Activated CD8-positive, alpha-beta T cell treated with anti-CD3 and anti-CD28 coated beads, Interleukin-2, amount 10 ng/mL, durations not matched to agents 7 days and 5 days (primary cell): ENCODE data around the gene DRAXIN. TPM values are rescaled to one million over a fixed set of nuclear protein-coding genes. Genes with fewer than 3 reads are reported as not detected.

Experiments
- ATAC-seq: fragments of 150-1000 bp; cut with Tn5 transposase; one replicate; pipeline ENCODE4 v1.10.0; 2021; ENCODE audit warnings: moderate library complexity
- CTCF ChIA-PET: fragments of 350-600 bp; sonication (Branson Sonifier 250); formaldehyde crosslinking; loops from one replicate; lab custom pipeline; 2021; ENCODE audit warnings: antibody characterized with exemption; lab: Charles Lee
- POLR2A ChIA-PET: fragments of 350-600 bp; sonication (Branson Sonifier 250); formaldehyde crosslinking; loops from one replicate; lab custom pipeline; 2021; ENCODE audit warnings: antibody characterized with exemption; lab: Charles Lee
- DNase-seq: peaks from one replicate; pipeline ENCODE4 v3.0.0-alpha.2; 2020
- H3K27ac Mint-ChIP-seq: one replicate; pipeline ENCODE4 v1.8.0; 2021; ENCODE audit warnings: mild to moderate bottlenecking, mixed read lengths
- H3K27me3 Mint-ChIP-seq: one replicate; pipeline ENCODE4 v1.8.0; 2021; ENCODE audit warnings: low read depth, mixed read lengths
- H3K36me3 Mint-ChIP-seq: one replicate; pipeline ENCODE4 v1.8.0; 2021; ENCODE audit warnings: low read depth, mixed read lengths
- H3K4me1 Mint-ChIP-seq: one replicate; pipeline ENCODE4 v1.8.0; 2021; ENCODE audit warnings: low read depth, mixed read lengths
- H3K4me3 Mint-ChIP-seq: one replicate; pipeline ENCODE4 v1.8.0; 2021; ENCODE audit warnings: mild to moderate bottlenecking, mixed read lengths
- H3K9me3 Mint-ChIP-seq: one replicate; pipeline ENCODE4 v1.8.0; 2022; ENCODE audit warnings: mixed read lengths; ENCODE audit not compliant: insufficient read depth
- total RNA-seq, 2 experiments: library from RNA; stranded (reverse); gene quantifications; one replicate each; pipeline ENCODE4 v1.2.3, GENCODE V29; 2021

DRAXIN gene
- total RNA-seq, 2 experiments from 2014 or later = 7.1 to 7.7 TPM

GRCh38 chr1:11690397-11691301 is 861 bp upstream of the DRAXIN start:
- ATAC-seq = peak; percentile 7
- Mint-ChIP-seq H3K27ac (no peak overlapping the region), H3K27me3 (peaks cover 46% of the 10 kb centered on the region), H3K4me1 (peaks cover 36% of the 10 kb centered on the region), H3K4me3 (peak overlapping the region; percentile 73), H3K9me3 (no peaks in the 10 kb centered on the region), H3K36me3 (peaks cover 1% of the 10 kb centered on the region)
- POLR2A ChIA-PET = interaction anchor here (0.9 to 1.8 kb wide), 4 partner anchors 9 to 217 kb away, joined by 3 to 10 read pairs (median 5); partner anchors contain the start of gene FBXO6
- DNase-seq = no peak
- CTCF ChIA-PET = interaction anchor here (0.7 to 2.0 kb wide), 4 partner anchors 26 to 114 kb away, joined by 3 to 7 read pairs (median 3); partner anchors contain the start of gene FBXO6

DNA sequence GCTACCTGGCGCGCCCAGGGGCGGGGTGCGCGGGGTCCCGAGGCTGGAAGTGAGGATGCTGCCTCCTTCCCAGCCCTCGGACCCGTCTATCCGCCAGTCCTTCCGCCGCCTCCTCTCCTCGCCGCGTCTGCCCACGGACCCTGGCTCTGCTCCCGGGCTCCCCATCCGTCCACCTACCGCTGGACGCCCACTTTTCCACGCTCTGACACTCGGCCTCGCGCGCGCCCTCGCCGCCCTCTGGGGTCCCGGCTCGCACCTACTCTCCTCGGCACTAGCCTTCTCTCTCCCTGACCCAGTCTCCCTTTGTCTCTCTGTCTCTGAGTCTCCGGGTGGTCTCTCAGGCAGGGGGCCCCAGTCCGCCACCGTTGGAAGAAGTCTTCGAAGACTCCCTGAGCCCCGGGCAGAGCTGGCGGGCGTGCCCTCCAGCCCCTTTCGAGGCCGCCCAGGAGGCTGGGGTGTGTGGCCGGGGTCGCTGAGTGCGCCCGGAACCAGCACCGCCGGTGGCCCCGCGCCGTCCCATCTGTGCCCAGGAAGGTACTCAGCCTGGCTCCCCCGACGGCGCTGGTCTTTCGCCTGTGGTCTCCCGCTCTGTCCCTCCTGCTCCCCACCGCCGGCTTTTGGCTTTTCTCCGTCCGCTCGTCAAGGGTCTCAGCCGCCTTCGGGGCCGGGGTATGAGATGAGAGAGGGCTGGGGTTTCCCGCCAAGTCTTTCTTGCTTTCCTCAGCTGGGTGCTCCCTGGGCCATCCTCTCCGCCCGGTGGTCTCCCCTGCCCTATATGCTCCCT is 610 bp downstream of the DRAXIN start:
- H3K27me3 Mint-ChIP-seq = peaks cover 41% of the 10 kb centered on the region
- peak; percentile 12 for ATAC-seq
- H3K4me3 Mint-ChIP-seq = peak overlapping the region; percentile 71
- DNase-seq = no peak
- peak overlapping the region; percentile 91 for H3K27ac Mint-ChIP-seq
- ChIA-PET POLR2A (interaction anchor here (0.7 to 1.2 kb wide), 3 partner anchors 11 to 216 kb away, joined by 3 to 7 read pairs (median 4); partner anchors contain the start of gene MAD2L2), CTCF (interaction anchor here (0.7 to 1.2 kb wide), 2 partner anchors 27 kb away, joined by 5 to 8 read pairs; no protein-coding TSS in a partner anchor)
- H3K9me3 Mint-ChIP-seq = no peaks in the 10 kb centered on the region
- peaks cover 38% of the 10 kb centered on the region for H3K4me1 Mint-ChIP-seq
- H3K36me3 Mint-ChIP-seq = peaks cover 1% of the 10 kb centered on the region

DNA sequence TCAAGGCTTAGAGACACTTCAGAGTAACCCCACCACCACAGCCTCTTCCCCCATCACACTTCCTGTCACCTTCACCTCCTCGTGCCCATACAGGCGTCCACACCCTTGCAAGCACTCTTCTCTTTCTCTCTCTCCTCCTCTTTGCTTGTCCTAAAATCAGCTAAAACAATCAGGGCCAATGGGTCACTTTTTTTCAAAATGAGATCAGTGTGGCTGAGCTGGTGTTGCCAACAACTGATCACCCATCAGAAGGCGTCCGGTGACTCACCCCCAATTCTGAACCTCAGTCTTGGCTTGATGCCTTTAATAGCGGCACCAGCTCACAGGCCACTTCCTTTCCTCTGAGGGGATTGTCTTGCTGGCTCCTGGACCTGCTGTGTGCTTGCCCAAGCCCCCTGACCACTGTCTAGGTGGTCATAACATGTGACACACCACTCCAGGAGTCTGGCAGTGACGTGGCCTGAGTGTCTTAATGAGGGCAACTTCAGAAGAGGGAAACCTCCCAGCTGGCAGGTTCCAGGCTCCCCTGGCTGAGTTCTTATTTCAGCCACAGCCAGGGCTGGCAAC is 1.6 kb downstream of the DRAXIN start:
- peaks cover 45% of the 10 kb centered on the region for H3K4me1 Mint-ChIP-seq
- peaks cover 35% of the 10 kb centered on the region for H3K27me3 Mint-ChIP-seq
- ChIA-PET POLR2A (interaction anchor here (0.9 to 1.5 kb wide), 4 partner anchors 12 to 217 kb away, joined by 3 to 7 read pairs (median 5); partner anchors contain the start of genes FBXO6 and MAD2L2), CTCF (interaction anchor here (0.7 to 1.4 kb wide), 4 partner anchors 11 to 28 kb away, joined by 3 to 8 read pairs (median 4); no protein-coding TSS in a partner anchor)
- peaks cover 1% of the 10 kb centered on the region for H3K36me3 Mint-ChIP-seq
- no peaks in the 10 kb centered on the region for H3K9me3 Mint-ChIP-seq
- DNase-seq (peak; percentile 74), ATAC-seq (peak; percentile 67)
- H3K4me3 Mint-ChIP-seq = peak overlapping the region; percentile 71
- H3K27ac Mint-ChIP-seq = peak overlapping the region; percentile 91

- ChIA-PET CTCF (interaction anchor here (0.9 to 1.4 kb wide), 2 partner anchors 12 to 17 kb away, joined by 3 to 4 read pairs; no protein-coding TSS in a partner anchor), POLR2A (interaction anchor here (0.5 to 1.6 kb wide), 4 partner anchors 13 to 216 kb away, joined by 3 to 7 read pairs (median 6); partner anchors contain the start of gene MAD2L2)
- peaks cover 37% of the 10 kb centered on the region for H3K27me3 Mint-ChIP-seq
- H3K36me3 Mint-ChIP-seq = peaks cover 1% of the 10 kb centered on the region
- H3K4me1 Mint-ChIP-seq = peaks cover 49% of the 10 kb centered on the region
- H3K27ac Mint-ChIP-seq = peak overlapping the region; percentile 91
- DNase-seq (no peak), ATAC-seq (no peak)
- H3K9me3 Mint-ChIP-seq = no peaks in the 10 kb centered on the region
- peak overlapping the region; percentile 29 for H3K4me3 Mint-ChIP-seq
These were observed 2.4 kb downstream of the DRAXIN start for GRCh38 chr1:11693917-11694316.

DNA sequence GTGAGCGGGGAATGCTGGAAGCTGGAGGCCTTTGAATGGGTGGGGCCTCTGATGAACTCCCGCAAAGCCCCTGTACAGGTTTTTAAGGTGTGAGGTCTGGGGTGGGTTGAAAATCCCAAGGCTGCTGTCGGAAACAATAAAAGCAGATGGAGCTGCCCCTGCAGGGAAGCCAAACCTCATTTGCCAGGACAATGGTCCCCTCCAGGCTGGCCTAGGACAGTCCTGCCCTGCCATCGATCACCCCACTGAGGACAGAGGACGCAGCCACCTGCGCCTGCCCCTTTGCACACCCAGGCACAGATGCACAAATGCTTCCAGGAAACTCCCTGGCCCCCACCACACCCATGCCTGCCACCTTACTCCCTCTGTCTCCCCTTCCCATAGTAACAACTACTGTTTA is 4.4 kb downstream of the DRAXIN start:
- CTCF ChIA-PET = interaction anchor here (1.4 to 2.8 kb wide), 2 partner anchors 14 to 24 kb away, joined by 3 to 7 read pairs; no protein-coding TSS in a partner anchor
- Mint-ChIP-seq H3K27me3 (peaks cover 26% of the 10 kb centered on the region), H3K27ac (no peak overlapping the region), H3K4me1 (peaks cover 36% of the 10 kb centered on the region), H3K4me3 (no peak overlapping the region), H3K36me3 (peaks cover 1% of the 10 kb centered on the region), H3K9me3 (no peaks in the 10 kb centered on the region)
- POLR2A ChIA-PET = interaction anchor here (1.0 kb wide), 1 partner anchor 214 kb away, joined by 3 read pairs; no protein-coding TSS in a partner anchor
- no peak for DNase-seq
- no peak for ATAC-seq

GRCh38 chr1:11697188-11697892 is 5.8 kb downstream of the DRAXIN start:
- Mint-ChIP-seq H3K4me1 (peaks cover 32% of the 10 kb centered on the region), H3K9me3 (no peaks in the 10 kb centered on the region), H3K27ac (no peak overlapping the region), H3K4me3 (no peak overlapping the region), H3K36me3 (peaks cover 1% of the 10 kb centered on the region), H3K27me3 (peaks cover 23% of the 10 kb centered on the region)
- ChIA-PET CTCF (interaction anchor here (1.5 to 2.8 kb wide), 3 partner anchors 11 to 22 kb away, joined by 3 to 8 read pairs (median 7); no protein-coding TSS in a partner anchor), POLR2A (interaction anchor here (1.0 kb wide), 1 partner anchor 213 kb away, joined by 3 read pairs; no protein-coding TSS in a partner anchor)
- no peak for DNase-seq
- ATAC-seq = no peak

DNA sequence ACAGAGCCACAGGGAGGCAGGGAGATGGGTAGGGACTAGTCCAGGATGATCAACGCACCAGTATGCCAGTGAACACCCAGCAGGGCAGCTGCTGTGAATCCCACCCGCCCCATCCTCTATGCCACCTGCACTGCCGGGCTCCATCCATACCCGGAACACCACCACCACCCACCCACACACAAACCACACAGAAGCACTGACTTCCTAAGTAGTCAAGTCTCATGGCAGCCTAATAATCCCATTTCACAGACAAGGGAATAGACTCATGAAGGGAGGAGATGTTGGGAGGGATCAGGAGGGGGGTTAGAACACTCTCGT is 6.3 kb downstream of the DRAXIN start:
- H3K9me3 Mint-ChIP-seq = no peaks in the 10 kb centered on the region
- POLR2A ChIA-PET = no interaction called here
- peaks cover 27% of the 10 kb centered on the region for H3K4me1 Mint-ChIP-seq
- H3K27ac Mint-ChIP-seq = no peak overlapping the region
- peaks cover 1% of the 10 kb centered on the region for H3K36me3 Mint-ChIP-seq
- no peak for DNase-seq
- H3K27me3 Mint-ChIP-seq = peaks cover 19% of the 10 kb centered on the region
- CTCF ChIA-PET = interaction anchor here (1.5 to 2.5 kb wide), 2 partner anchors 10 to 21 kb away, joined by 3 to 8 read pairs; no protein-coding TSS in a partner anchor
- ATAC-seq = no peak
- H3K4me3 Mint-ChIP-seq = no peak overlapping the region

DNA sequence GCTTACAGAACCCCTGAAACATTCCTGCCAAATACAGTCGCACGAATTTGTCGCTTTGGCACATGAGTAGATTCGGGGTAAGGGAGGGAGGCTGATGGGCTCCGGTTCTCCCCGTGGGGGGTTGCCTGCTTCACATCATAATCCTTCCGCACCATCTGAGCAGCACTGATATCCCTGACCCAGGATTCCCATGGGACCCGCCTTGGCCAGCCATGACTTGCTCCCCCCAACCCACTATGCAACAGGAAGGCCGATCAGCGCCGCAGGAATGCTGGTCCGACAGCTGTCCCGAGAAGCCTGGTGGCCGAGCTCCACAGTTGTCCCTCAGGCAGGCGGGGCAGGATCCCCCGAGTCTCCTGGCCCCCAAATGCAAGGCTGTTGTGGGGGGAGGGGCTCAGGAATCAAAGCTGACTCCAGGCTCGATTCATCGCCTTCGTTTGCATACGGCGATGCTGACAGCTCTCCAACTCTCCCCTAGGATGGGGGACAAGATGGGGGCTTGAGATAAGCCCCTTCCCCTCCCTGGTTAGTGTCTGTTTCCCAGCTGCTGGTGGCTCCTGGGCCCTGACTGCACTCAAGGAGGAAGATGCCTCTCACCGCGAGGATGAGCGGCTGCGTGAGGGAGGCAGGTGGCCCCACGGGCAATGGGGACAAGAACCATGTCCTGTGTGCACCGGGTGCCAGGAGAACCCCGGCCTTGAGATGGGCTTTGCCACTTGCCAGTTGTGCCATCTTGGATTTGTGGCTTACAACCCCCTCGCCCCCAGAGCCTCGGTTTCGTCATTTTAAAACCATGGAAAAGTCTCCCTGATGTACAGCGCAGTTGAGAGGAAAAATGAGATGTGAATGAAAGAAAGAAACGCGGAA is 9.3 kb downstream of the DRAXIN start:
- POLR2A ChIA-PET = interaction anchor here (1.2 to 1.7 kb wide), 2 partner anchors 41 to 208 kb away, joined by 3 to 5 read pairs; no protein-coding TSS in a partner anchor

GRCh38 chr1:11701551-11701961 is 10.0 kb downstream of the DRAXIN start:
- ATAC-seq = no peak
- CTCF ChIA-PET = no interaction called here
- Mint-ChIP-seq H3K36me3 (no peaks in the 10 kb centered on the region), H3K9me3 (no peaks in the 10 kb centered on the region), H3K4me3 (no peak overlapping the region), H3K27me3 (peaks cover 24% of the 10 kb centered on the region), H3K27ac (no peak overlapping the region), H3K4me1 (peaks cover 21% of the 10 kb centered on the region)
- POLR2A ChIA-PET = interaction anchor here (1.2 to 1.7 kb wide), 2 partner anchors 42 to 207 kb away, joined by 3 to 5 read pairs; no protein-coding TSS in a partner anchor
- DNase-seq = no peak

More for the DNA sequence above, 9.3 kb downstream of the DRAXIN start:
- Mint-ChIP-seq H3K4me3 (no peak overlapping the region), H3K27ac (no peak overlapping the region), H3K36me3 (no peaks in the 10 kb centered on the region), H3K9me3 (no peaks in the 10 kb centered on the region), H3K27me3 (peaks cover 24% of the 10 kb centered on the region), H3K4me1 (peaks cover 21% of the 10 kb centered on the region)
- DNase-seq (no peak), ATAC-seq (no peak)
- CTCF ChIA-PET = interaction anchor here (0.8 to 1.4 kb wide), 2 partner anchors 19 to 36 kb away, joined by 3 to 4 read pairs; partner anchors contain the start of gene MAD2L2
